Measurements from ENCODE around the gene TMEM198. TPM values are rescaled to one million over a fixed set of nuclear protein-coding genes. Genes with fewer than 3 reads are reported as not detected.
A peak's percentile ranks its signal among the peaks of the same experiment; 100 is the strongest.

TMEM198 gene
- total RNA-seq, 2 experiments from 2014 or later: 2.1 to 2.2 TPM

DNA sequence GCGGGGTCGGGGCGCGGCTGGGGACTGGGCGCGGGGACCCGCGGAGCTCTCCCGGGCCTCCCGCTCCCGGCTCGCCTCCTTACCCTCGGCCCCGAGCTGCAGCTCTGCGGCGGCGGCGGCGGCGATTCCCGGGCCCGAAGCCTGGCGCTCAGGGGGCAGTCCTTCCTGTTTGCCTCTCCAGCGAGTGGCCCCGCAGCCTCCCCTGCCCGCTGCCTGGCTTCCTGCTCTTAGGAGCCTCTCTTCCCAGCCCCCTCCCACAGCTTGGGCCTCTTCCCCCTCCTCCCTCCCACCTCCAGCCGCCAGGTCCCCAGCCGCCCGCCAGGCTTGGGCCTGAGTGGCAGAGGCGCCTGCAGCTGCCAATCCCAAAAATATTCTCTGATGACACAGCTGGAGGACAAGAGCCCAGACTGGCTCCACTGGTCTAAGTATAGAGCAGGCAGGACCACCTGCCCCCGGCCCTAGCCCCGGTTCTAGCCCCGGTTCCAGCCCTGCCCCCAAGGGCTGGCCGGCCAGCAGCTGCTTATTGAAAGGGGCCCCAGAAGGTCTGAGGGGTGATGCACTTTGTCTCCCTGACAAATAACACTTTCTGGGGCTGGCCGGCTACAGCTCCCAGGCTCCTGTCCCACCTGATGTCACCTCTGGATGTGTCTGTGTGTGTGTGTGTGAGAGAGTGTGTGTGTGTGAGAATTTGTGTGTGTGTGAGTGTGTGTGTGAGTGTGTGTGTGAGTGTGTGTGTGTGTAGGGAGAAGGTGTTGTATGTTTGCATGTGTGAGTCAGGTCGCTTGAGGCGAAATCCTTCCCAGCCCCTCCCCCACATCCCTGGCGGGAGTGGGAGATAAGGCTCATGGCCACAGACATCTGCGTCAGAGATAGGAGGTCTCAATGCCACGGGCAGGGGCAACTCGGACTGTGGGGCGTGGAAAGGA is 27.7 kb downstream of the TMEM198 start, which contains the start of gene OBSL1:
Gene OBSL1, minus strand, starts transcription at position 229 of the 926 bp plus-strand sequence. CDS start 307 bp downstream, outside the sequence.
- CTCF ChIA-PET: interaction anchor here (1.1 to 3.1 kb wide), 4 partner anchors 11 to 42 kb away, joined by 3 to 22 read pairs (median 4); no protein-coding TSS in a partner anchor
- ATAC-seq (peak; percentile 27), DNase-seq (no peak)
- TF ChIP-seq CTCF (IDR thresholded peaks at IDR 0.05): no peak
- intact Hi-C loops (cut with micrococcal nuclease): no loop called here
- H3K27me3 Mint-ChIP-seq: peaks cover 39% of the 10 kb centered on the region
- H3K36me3 Mint-ChIP-seq (ENCODE audit: low read depth): no peaks in the 10 kb centered on the region
- H3K4me3 Mint-ChIP-seq: peak within 1 kb of the TSS; percentile 47
- H3K4me1 Mint-ChIP-seq (ENCODE audit: low read depth): no peaks in the 10 kb centered on the region
- no peaks in the 10 kb centered on the region for H3K9me3 Mint-ChIP-seq
- no peak within 1 kb of the TSS for H3K27ac Mint-ChIP-seq
- POLR2A ChIA-PET: interaction anchor here (1.0 kb wide), 2 partner anchors 11 to 20 kb away, joined by 3 read pairs; no protein-coding TSS in a partner anchor

DNA sequence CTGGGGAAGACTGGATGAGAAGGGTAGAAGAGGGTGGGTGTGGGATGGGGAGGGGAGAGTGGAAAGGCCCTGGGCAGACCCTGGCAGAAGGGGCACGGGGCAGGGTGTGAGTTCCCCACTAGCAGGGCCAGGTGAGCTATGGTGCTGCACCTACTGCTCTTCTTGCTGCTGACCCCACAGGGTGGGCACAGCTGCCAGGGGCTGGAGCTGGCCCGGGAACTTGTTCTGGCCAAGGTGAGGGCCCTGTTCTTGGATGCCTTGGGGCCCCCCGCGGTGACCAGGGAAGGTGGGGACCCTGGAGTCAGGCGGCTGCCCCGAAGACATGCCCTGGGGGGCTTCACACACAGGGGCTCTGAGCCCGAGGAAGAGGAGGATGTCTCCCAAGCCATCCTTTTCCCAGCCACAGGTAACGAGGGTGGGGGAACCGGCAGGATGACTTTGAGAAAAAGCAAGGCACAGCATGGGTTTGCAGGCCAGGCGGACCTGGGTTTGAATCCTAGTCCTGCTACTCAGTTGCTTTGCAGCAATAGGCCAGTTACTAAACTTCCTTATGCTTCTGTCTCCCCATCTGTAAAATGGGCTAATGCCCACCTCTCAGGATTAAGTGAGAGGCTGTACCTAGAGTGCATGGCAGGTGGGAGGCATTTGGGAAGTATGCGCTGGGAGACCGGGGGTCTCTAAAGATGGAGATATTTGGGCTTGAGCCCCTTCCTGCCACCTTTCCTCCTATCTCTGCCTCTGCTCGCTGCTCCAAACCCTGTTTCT is 28.6 kb downstream of the TMEM198 start, which contains the start of gene INHA:
Gene INHA, plus strand, starts transcription at position 74 of the 765 bp plus-strand sequence. Its CDS starts 65 bp downstream, at position 139.
- no peaks in the 10 kb centered on the region for H3K9me3 Mint-ChIP-seq
- no peak within 1 kb of the TSS for H3K27ac Mint-ChIP-seq
- CTCF ChIA-PET: interaction anchor here (1.1 to 3.1 kb wide), 2 partner anchors 12 to 43 kb away, joined by 3 to 22 read pairs; no protein-coding TSS in a partner anchor
- peaks cover 40% of the 10 kb centered on the region for H3K27me3 Mint-ChIP-seq
- H3K4me1 Mint-ChIP-seq (ENCODE audit: low read depth): no peaks in the 10 kb centered on the region
- intact Hi-C loops (cut with micrococcal nuclease): no loop called here
- TF ChIP-seq CTCF (IDR thresholded peaks at IDR 0.05): no peak
- no peak for ATAC-seq
- H3K4me3 Mint-ChIP-seq: peak within 1 kb of the TSS; percentile 11
- H3K36me3 Mint-ChIP-seq (ENCODE audit: low read depth): no peaks in the 10 kb centered on the region
- no peak for DNase-seq
- POLR2A ChIA-PET: no interaction called here

DNA sequence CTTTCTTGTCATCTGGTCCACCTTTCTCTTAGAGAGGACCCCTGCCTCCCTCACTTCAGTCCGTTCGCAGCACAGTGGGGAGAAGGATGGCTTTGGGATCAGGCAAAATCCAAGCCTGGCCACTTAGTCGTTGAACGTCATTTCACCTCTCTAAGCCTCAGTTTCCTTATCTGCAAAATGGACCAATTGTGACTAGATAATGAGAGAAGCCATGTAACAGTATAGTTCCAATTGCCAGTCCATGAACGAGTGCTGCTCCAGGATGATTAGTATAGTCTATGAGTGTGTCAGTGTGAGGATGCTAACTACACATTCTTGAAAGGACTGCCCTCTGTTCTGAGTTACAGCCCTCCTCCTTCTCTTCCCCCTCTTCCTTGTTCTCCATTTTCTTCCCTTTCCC is 29.3 kb downstream of the TMEM198 start:
- H3K9me3 Mint-ChIP-seq: no peaks in the 10 kb centered on the region
- ChIA-PET CTCF (interaction anchor here (3.1 kb wide), 1 partner anchor 13 kb away, joined by 22 read pairs; no protein-coding TSS in a partner anchor), POLR2A (no interaction called here)
- H3K4me3 Mint-ChIP-seq: no peak overlapping the region
- DNase-seq (no peak), ATAC-seq (no peak)
- TF ChIP-seq CTCF (IDR thresholded peaks at IDR 0.05): no peak
- intact Hi-C loops (cut with micrococcal nuclease): no loop called here
- H3K27me3 Mint-ChIP-seq: peaks cover 38% of the 10 kb centered on the region
- H3K27ac Mint-ChIP-seq: no peak overlapping the region
- H3K36me3 Mint-ChIP-seq (ENCODE audit: low read depth): no peaks in the 10 kb centered on the region
- H3K4me1 Mint-ChIP-seq (ENCODE audit: low read depth): no peaks in the 10 kb centered on the region

- CTCF ChIA-PET: interaction anchor here (0.9 to 1.8 kb wide), 3 partner anchors 14 to 78 kb away, joined by 3 to 8 read pairs (median 4); a partner anchor contains a TSS
- H3K9me3 Mint-ChIP-seq: no peaks in the 10 kb centered on the region
- no peak for TF ChIP-seq CTCF (IDR thresholded peaks at IDR 0.05)
- ATAC-seq (no peak), DNase-seq (no peak)
- H3K27ac Mint-ChIP-seq: no peak overlapping the region
- H3K4me1 Mint-ChIP-seq (ENCODE audit: low read depth): no peaks in the 10 kb centered on the region
- intact Hi-C loops (cut with micrococcal nuclease): no loop called here
- H3K4me3 Mint-ChIP-seq: no peak overlapping the region
- peaks cover 32% of the 10 kb centered on the region for H3K27me3 Mint-ChIP-seq
- POLR2A ChIA-PET: no interaction called here
- H3K36me3 Mint-ChIP-seq (ENCODE audit: low read depth): no peaks in the 10 kb centered on the region
Measured at GRCh38 chr2:219574484-219575311, 30.9 kb downstream of the TMEM198 start.
